Measurements from ENCODE around the gene LRRC47. TPM values are rescaled to one million over a fixed set of nuclear protein-coding genes. Genes with fewer than 3 reads are reported as not detected.

The LRRC47 gene
- total RNA-seq, 4 donors from 2014 or later: 64.2 to 97.2 (median 89.9) TPM

DNA sequence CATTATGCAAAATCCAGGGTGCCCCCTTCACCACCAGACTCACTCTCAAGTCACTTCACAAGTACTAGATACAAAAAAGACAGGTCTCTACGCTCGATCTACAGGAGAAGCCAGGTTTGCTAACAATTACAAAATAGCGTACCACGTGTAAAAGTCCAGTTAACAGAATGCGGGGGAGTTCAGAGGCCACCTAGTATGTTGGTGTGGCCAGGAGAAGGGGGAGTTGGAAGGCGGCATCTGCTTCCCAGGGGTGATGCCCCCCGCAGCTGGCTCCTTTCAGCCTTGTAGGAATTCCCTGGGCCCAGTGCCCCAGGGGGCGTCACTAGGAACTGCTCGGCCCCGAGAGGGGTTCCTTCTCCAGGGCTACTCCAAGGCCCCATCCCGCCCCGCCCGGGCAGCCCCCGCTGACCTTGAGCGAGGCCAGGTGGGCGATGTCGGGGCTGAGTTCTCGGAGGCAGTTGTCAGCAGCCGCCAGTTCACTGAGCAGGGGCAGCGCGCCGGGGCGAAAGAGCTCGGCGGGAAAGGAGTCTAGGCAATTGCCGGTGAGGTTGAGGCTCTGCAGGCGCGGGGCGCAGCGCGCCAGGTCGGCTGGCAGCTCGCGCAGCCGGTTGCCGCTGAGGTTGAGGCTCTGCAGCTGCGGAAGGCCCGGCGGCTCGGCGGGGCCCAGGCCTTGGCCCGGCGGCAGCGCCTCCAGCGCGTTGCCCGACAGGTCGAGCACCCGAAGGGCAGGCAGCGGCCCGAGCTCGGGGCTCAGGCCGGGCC, 664 bp downstream of the LRRC47 start:
- no peak for ATAC-seq
- in situ Hi-C loops (cut with MboI; ENCODE audit: low sequenced_read_pairs in 4 of 4): loop anchor here in 1 of 4 donors (25.0 kb wide), 1 partner anchor 92 kb away; no protein-coding TSS in a partner anchor

GRCh38 chr1:3790952-3791351, 5.3 kb downstream of the LRRC47 start:
- H3K27ac ChIP-seq: peak overlapping the region in 1 of 4 donors; percentile 6
- in situ Hi-C loops (cut with MboI; ENCODE audit: low sequenced_read_pairs in 4 of 4) (loop anchor here in 1 of 4 donors (25.0 kb wide), 1 partner anchor 96 kb away; no protein-coding TSS in a partner anchor), intact Hi-C loops (cut with DNase I; ENCODE audit: low total_unique reads) (loop anchor here (10.0 kb wide), 1 partner anchor 296 kb away; no protein-coding TSS in a partner anchor)
- TF ChIP-seq, protein P1, sequence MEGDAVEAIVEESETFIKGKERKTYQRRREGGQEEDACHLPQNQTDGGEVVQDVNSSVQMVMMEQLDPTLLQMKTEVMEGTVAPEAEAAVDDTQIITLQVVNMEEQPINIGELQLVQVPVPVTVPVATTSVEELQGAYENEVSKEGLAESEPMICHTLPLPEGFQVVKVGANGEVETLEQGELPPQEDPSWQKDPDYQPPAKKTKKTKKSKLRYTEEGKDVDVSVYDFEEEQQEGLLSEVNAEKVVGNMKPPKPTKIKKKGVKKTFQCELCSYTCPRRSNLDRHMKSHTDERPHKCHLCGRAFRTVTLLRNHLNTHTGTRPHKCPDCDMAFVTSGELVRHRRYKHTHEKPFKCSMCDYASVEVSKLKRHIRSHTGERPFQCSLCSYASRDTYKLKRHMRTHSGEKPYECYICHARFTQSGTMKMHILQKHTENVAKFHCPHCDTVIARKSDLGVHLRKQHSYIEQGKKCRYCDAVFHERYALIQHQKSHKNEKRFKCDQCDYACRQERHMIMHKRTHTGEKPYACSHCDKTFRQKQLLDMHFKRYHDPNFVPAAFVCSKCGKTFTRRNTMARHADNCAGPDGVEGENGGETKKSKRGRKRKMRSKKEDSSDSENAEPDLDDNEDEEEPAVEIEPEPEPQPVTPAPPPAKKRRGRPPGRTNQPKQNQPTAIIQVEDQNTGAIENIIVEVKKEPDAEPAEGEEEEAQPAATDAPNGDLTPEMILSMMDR (IDR thresholded peaks at IDR 0.05 in 4 of 5, conservative IDR thresholded peaks at IDR 0.05 in 1 of 5): no peak
- no peak for TF ChIP-seq POLR2A (IDR thresholded peaks at IDR 0.05)
- no peak overlapping the region for H3K4me3 ChIP-seq
- no peaks in the 10 kb centered on the region for H3K27me3 ChIP-seq
- H3K36me3 ChIP-seq: peaks cover 0 to 16% of the 10 kb centered on the region in 2 donors
- DNase-seq (no peak), ATAC-seq (no peak)
- peaks cover 25 to 43% of the 10 kb centered on the region in 2 donors for H3K4me1 ChIP-seq
- no peaks in the 10 kb centered on the region for H3K9me3 ChIP-seq

More for the DNA sequence above, 664 bp downstream of the LRRC47 start:
- H3K9me3 ChIP-seq: no peaks in the 10 kb centered on the region
- DNase-seq: no peak
- intact Hi-C loops (cut with DNase I; ENCODE audit: low total_unique reads): loop anchor here (1.0 to 10.0 kb wide), 4 partner anchors 48 to 301 kb away; partner anchors contain the start of genes C1orf174, CEP104 and DFFB
- no peaks in the 10 kb centered on the region for H3K27me3 ChIP-seq
- peak overlapping the region; percentile 74 to 92 (median 84) for H3K27ac ChIP-seq
- H3K4me1 ChIP-seq: peaks cover 30 to 31% of the 10 kb centered on the region in 2 donors
- H3K4me3 ChIP-seq: peak overlapping the region; percentile 72 to 92 (median 86)
- H3K36me3 ChIP-seq: no peaks in the 10 kb centered on the region
- TF ChIP-seq POLR2A (IDR thresholded peaks at IDR 0.05): no peak
- TF ChIP-seq, protein P1 (IDR thresholded peaks at IDR 0.05 in 4 of 5, conservative IDR thresholded peaks at IDR 0.05 in 1 of 5): no peak

GRCh38 chr1:3790500-3790923, 5.8 kb downstream of the LRRC47 start:
- intact Hi-C loops (cut with DNase I; ENCODE audit: low total_unique reads): loop anchor here (10.0 kb wide), 1 partner anchor 296 kb away; no protein-coding TSS in a partner anchor
- no peak for ATAC-seq

DNA sequence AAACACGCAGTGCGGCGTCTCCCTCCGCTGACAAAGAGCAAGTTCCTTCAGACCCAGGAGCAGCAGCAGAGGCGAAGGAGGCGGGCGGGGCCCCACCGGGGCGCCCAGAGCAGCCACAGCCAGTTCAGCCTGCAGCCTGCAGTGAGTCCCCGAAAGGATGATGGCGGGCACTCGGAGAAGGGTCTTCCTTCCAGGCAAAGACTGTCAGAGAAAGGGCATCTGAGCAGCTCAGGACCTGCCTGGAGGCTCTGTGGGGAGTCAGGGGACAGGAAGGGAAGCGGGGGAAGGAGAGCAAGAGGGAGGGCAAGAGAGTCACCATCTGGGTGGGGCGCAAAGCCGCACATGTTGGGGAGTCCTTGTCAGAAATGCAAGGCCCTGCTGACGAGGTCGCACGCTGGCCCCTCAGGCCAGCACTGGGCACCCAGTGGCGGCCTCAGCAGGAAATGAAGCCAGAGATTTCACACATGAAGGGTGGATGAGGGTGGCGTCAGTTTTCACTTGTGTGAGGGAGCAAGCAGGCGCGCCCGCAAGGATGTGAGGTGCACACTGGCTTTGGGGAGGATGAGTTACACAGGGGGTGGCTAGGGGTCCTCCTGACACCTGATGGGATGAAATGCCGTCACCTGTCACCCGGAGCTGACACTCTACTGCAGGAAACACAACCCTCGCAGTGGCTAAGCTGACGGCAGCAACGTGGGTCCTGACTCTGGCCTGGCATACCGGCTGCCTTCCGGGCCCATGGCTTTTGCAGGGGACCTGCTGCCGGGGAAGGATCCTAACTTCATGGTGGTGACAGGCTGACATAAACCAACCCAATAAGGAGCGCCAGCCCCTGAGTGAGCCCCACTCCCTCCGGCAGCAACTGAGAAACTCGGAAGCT, 6.6 kb downstream of the LRRC47 start:
- DNase-seq: no peak
- ATAC-seq: no peak
- H3K9me3 ChIP-seq: no peaks in the 10 kb centered on the region
- H3K4me3 ChIP-seq: no peak overlapping the region
- in situ Hi-C loops (cut with MboI; ENCODE audit: low sequenced_read_pairs in 4 of 4) (loop anchor here in 1 of 4 donors (25.0 kb wide), 1 partner anchor 98 kb away; no protein-coding TSS in a partner anchor), intact Hi-C loops (cut with DNase I; ENCODE audit: low total_unique reads) (loop anchor here (10.0 kb wide), 1 partner anchor 295 kb away; no protein-coding TSS in a partner anchor)
- no peak for TF ChIP-seq POLR2A (IDR thresholded peaks at IDR 0.05)
- TF ChIP-seq, protein P1 (IDR thresholded peaks at IDR 0.05 in 4 of 5, conservative IDR thresholded peaks at IDR 0.05 in 1 of 5): no peak
- no peaks in the 10 kb centered on the region for H3K27me3 ChIP-seq
- peaks cover 0 to 27% of the 10 kb centered on the region in 2 donors for H3K36me3 ChIP-seq
- no peak overlapping the region for H3K27ac ChIP-seq
- H3K4me1 ChIP-seq: peaks cover 16 to 33% of the 10 kb centered on the region in 2 donors

More at GRCh38 chr1:3790500-3790923, 5.8 kb downstream of the LRRC47 start:
- Histone ChIP-seq H3K9me3 (no peaks in the 10 kb centered on the region), H3K36me3 (peaks cover 0 to 18% of the 10 kb centered on the region in 2 donors), H3K4me3 (no peak overlapping the region), H3K27ac (no peak overlapping the region), H3K27me3 (no peaks in the 10 kb centered on the region), H3K4me1 (peaks cover 24 to 41% of the 10 kb centered on the region in 2 donors)
- DNase-seq: no peak
- TF ChIP-seq, protein P1 (IDR thresholded peaks at IDR 0.05 in 4 of 5, conservative IDR thresholded peaks at IDR 0.05 in 1 of 5): no peak
- TF ChIP-seq POLR2A (IDR thresholded peaks at IDR 0.05): no peak
- in situ Hi-C loops (cut with MboI; ENCODE audit: low sequenced_read_pairs in 4 of 4): loop anchor here in 1 of 4 donors (25.0 kb wide), 1 partner anchor 97 kb away; no protein-coding TSS in a partner anchor

Data from gastrocnemius medialis (tissue), 4 donors.